ENCODE measurements around the gene NEK4. TPM values are rescaled to one million over a fixed set of nuclear protein-coding genes. Genes with fewer than 3 reads are reported as not detected.

The NEK4 gene
- total RNA-seq, 2 experiments from 2014 or later, result 29.4 to 29.7 TPM

GRCh38 chr3:52714335-52715302, 56.1 kb downstream of the NEK4 start:
- Mint-ChIP-seq H3K9me3 (peaks cover under 1% of the 10 kb centered on the region), H3K4me1 (peaks cover 5% of the 10 kb centered on the region), H3K27me3 (no peaks in the 10 kb centered on the region), H3K4me3 (no peak overlapping the region), H3K36me3 (peaks cover 14% of the 10 kb centered on the region), H3K27ac (no peak overlapping the region)
- no peak for DNase-seq

GRCh38 chr3:52712291-52713212, 58.2 kb downstream of the NEK4 start:
- Mint-ChIP-seq H3K27ac (no peak overlapping the region), H3K4me3 (no peak overlapping the region), H3K9me3 (no peaks in the 10 kb centered on the region), H3K4me1 (peaks cover 12% of the 10 kb centered on the region), H3K36me3 (peaks cover 16% of the 10 kb centered on the region), H3K27me3 (no peaks in the 10 kb centered on the region)
- no peak for DNase-seq

- H3K4me3 Mint-ChIP-seq, result no peak overlapping the region
- H3K27ac Mint-ChIP-seq, result peak overlapping the region; percentile 29
- H3K27me3 Mint-ChIP-seq, result no peaks in the 10 kb centered on the region
- H3K4me1 Mint-ChIP-seq, result peaks cover 16% of the 10 kb centered on the region
- peaks cover 23% of the 10 kb centered on the region for H3K36me3 Mint-ChIP-seq
- no peak for DNase-seq
- no peaks in the 10 kb centered on the region for H3K9me3 Mint-ChIP-seq
These were observed 60.2 kb downstream of the NEK4 start for GRCh38 chr3:52710512-52710911.

GRCh38 chr3:52707585-52707984, 63.2 kb downstream of the NEK4 start:
- H3K4me1 Mint-ChIP-seq, result peaks cover 26% of the 10 kb centered on the region
- no peak for DNase-seq
- peak overlapping the region; percentile 98 for H3K4me3 Mint-ChIP-seq

GRCh38 chr3:52705688-52706686, 64.8 kb downstream of the NEK4 start, which contains the start of the genes GLT8D1 and SPCS1:
Gene GLT8D1 (minus strand): TSS chr3:52705791. CDS start chr3:52700460, 5,331 bp downstream.
Gene SPCS1 (plus strand): TSS chr3:52706106. CDS start chr3:52706247, 141 bp downstream.
- peak within 1 kb of the TSS; percentile 92 for H3K27ac Mint-ChIP-seq
- H3K4me3 Mint-ChIP-seq, result peak within 1 kb of the TSS; percentile 98
- no peaks in the 10 kb centered on the region for H3K27me3 Mint-ChIP-seq
- DNase-seq, result peak; percentile 91
- H3K9me3 Mint-ChIP-seq, result no peaks in the 10 kb centered on the region
- H3K36me3 Mint-ChIP-seq, result peaks cover 26% of the 10 kb centered on the region
- H3K4me1 Mint-ChIP-seq, result peaks cover 27% of the 10 kb centered on the region

More at GRCh38 chr3:52707585-52707984, 63.2 kb downstream of the NEK4 start:
- Mint-ChIP-seq H3K9me3 (no peaks in the 10 kb centered on the region), H3K27me3 (no peaks in the 10 kb centered on the region), H3K36me3 (peaks cover 26% of the 10 kb centered on the region), H3K27ac (peak overlapping the region; percentile 68)

- peaks cover 28% of the 10 kb centered on the region for H3K4me1 Mint-ChIP-seq
- peaks cover 26% of the 10 kb centered on the region for H3K36me3 Mint-ChIP-seq
- H3K27ac Mint-ChIP-seq, result peak overlapping the region; percentile 91
- no peaks in the 10 kb centered on the region for H3K9me3 Mint-ChIP-seq
- H3K4me3 Mint-ChIP-seq, result peak overlapping the region; percentile 98
- no peaks in the 10 kb centered on the region for H3K27me3 Mint-ChIP-seq
- DNase-seq, result no peak
These were observed 65.4 kb downstream of the NEK4 start for GRCh38 chr3:52705438-52705687.

- peak overlapping the region; percentile 91 for H3K27ac Mint-ChIP-seq
- DNase-seq, result peak; percentile 30
- H3K36me3 Mint-ChIP-seq, result peaks cover 22% of the 10 kb centered on the region
- peak overlapping the region; percentile 98 for H3K4me3 Mint-ChIP-seq
- peaks cover 25% of the 10 kb centered on the region for H3K4me1 Mint-ChIP-seq
- no peaks in the 10 kb centered on the region for H3K9me3 Mint-ChIP-seq
- H3K27me3 Mint-ChIP-seq, result no peaks in the 10 kb centered on the region
These were observed 65.9 kb downstream of the NEK4 start for GRCh38 chr3:52704611-52705437.

GRCh38 chr3:52703341-52703740, 67.4 kb downstream of the NEK4 start:
- Mint-ChIP-seq H3K27me3 (no peaks in the 10 kb centered on the region), H3K9me3 (no peaks in the 10 kb centered on the region), H3K4me3 (no peak overlapping the region), H3K27ac (no peak overlapping the region), H3K36me3 (peaks cover 18% of the 10 kb centered on the region), H3K4me1 (peaks cover 23% of the 10 kb centered on the region)
- no peak for DNase-seq

- H3K36me3 Mint-ChIP-seq, result peaks cover 39% of the 10 kb centered on the region
- no peaks in the 10 kb centered on the region for H3K9me3 Mint-ChIP-seq
- no peak for DNase-seq
- H3K27me3 Mint-ChIP-seq, result no peaks in the 10 kb centered on the region
- no peak overlapping the region for H3K4me3 Mint-ChIP-seq
- H3K27ac Mint-ChIP-seq, result peak overlapping the region; percentile 23
- H3K4me1 Mint-ChIP-seq, result peaks cover 29% of the 10 kb centered on the region
These were observed 73.1 kb downstream of the NEK4 start for GRCh38 chr3:52697632-52697965.

GRCh38 chr3:52696830-52697631, 73.7 kb downstream of the NEK4 start:
- Mint-ChIP-seq H3K9me3 (no peaks in the 10 kb centered on the region), H3K27me3 (no peaks in the 10 kb centered on the region), H3K4me1 (peaks cover 29% of the 10 kb centered on the region), H3K27ac (no peak overlapping the region), H3K36me3 (peaks cover 39% of the 10 kb centered on the region), H3K4me3 (no peak overlapping the region)
- no peak for DNase-seq

- no peaks in the 10 kb centered on the region for H3K27me3 Mint-ChIP-seq
- H3K9me3 Mint-ChIP-seq, result no peaks in the 10 kb centered on the region
- peaks cover 33% of the 10 kb centered on the region for H3K4me1 Mint-ChIP-seq
- H3K4me3 Mint-ChIP-seq, result no peak overlapping the region
- no peak overlapping the region for H3K27ac Mint-ChIP-seq
- DNase-seq, result no peak
- H3K36me3 Mint-ChIP-seq, result peaks cover 42% of the 10 kb centered on the region
These were observed 74.7 kb downstream of the NEK4 start for GRCh38 chr3:52695798-52696671.

GRCh38 chr3:52694528-52695189, 76.1 kb downstream of the NEK4 start:
- H3K4me1 Mint-ChIP-seq, result peaks cover 42% of the 10 kb centered on the region
- H3K27ac Mint-ChIP-seq, result peak overlapping the region; percentile 48
- no peak for DNase-seq
- no peaks in the 10 kb centered on the region for H3K9me3 Mint-ChIP-seq
- peaks cover 52% of the 10 kb centered on the region for H3K36me3 Mint-ChIP-seq
- no peak overlapping the region for H3K4me3 Mint-ChIP-seq
- H3K27me3 Mint-ChIP-seq, result no peaks in the 10 kb centered on the region

Measured in activated naive CD8-positive, alpha-beta T cell treated with anti-CD3 and anti-CD28 coated beads for 36 hours (primary cell).